H1 (cell line): Measurements from ENCODE around the gene TRIM5. TPM values are rescaled to one million over a fixed set of nuclear protein-coding genes. Genes with fewer than 3 reads are reported as not detected.

Source experiments
- EZH2 ChIP-seq: fragments of 200-600 bp; sonication (generic); IDR thresholded peaks from 2 replicates; pipeline ENCODE4 v1.7.1; 2012; ENCODE audit warnings: low read depth, mild to moderate bottlenecking, moderate library complexity, low read length, inconsistent platforms; ENCODE audit not compliant: severe bottlenecking
- TBP ChIP-seq: IDR thresholded peaks from 2 replicates; pipeline ENCODE4 v1.6.1; 2011; ENCODE audit warnings: low read depth, low read length, improper control_type of control experiment
- polyA plus RNA-seq, 7 experiments: library from polyadenylated mRNA; depleted of rRNA in 3 of 7; stranded (reverse) in 5 of 7; unstranded in 2 of 7; fragments of >200 nt in 5 of 7; fragments of 200-250 nt in 2 of 7; gene quantifications; 1 replicate in 5 of 7; 2 replicates in 1 of 7; 4 replicates in 1 of 7; pipeline versions ENCODE4 v1.2.1 to v1.2.3, GENCODE V29; 2011 to 2013; ENCODE audit warnings: missing spikeins in 2 of 7, mixed read lengths in 2 of 7
- total RNA-seq: library from RNA; stranded (reverse); fragmentation: NEBNext Ultra II Directional; extraction: Animal tissue kit (Norgen Biotek cat#: 25700); gene quantifications from 2 replicates; pipeline ENCODE4 v1.2.1, GENCODE V29; 2021
- TF ChIP-seq, protein P1 (sequence below): fragments of 300-600 bp; sonication (generic); IDR thresholded peaks from 2 replicates; pipeline ENCODE4 v1.7.1; 2012; ENCODE audit warnings: low read length, moderate library complexity, mild to moderate bottlenecking, inconsistent platforms; ENCODE audit not compliant: insufficient replicate concordance

TRIM5 gene
- total and polyA plus RNA-seq, 2 of the 8 experiments (the other 6 are each of a cell fraction or from before 2014, with no cell fraction given) = 23.5 to 35.5 TPM

- TF ChIP-seq, protein P1, sequence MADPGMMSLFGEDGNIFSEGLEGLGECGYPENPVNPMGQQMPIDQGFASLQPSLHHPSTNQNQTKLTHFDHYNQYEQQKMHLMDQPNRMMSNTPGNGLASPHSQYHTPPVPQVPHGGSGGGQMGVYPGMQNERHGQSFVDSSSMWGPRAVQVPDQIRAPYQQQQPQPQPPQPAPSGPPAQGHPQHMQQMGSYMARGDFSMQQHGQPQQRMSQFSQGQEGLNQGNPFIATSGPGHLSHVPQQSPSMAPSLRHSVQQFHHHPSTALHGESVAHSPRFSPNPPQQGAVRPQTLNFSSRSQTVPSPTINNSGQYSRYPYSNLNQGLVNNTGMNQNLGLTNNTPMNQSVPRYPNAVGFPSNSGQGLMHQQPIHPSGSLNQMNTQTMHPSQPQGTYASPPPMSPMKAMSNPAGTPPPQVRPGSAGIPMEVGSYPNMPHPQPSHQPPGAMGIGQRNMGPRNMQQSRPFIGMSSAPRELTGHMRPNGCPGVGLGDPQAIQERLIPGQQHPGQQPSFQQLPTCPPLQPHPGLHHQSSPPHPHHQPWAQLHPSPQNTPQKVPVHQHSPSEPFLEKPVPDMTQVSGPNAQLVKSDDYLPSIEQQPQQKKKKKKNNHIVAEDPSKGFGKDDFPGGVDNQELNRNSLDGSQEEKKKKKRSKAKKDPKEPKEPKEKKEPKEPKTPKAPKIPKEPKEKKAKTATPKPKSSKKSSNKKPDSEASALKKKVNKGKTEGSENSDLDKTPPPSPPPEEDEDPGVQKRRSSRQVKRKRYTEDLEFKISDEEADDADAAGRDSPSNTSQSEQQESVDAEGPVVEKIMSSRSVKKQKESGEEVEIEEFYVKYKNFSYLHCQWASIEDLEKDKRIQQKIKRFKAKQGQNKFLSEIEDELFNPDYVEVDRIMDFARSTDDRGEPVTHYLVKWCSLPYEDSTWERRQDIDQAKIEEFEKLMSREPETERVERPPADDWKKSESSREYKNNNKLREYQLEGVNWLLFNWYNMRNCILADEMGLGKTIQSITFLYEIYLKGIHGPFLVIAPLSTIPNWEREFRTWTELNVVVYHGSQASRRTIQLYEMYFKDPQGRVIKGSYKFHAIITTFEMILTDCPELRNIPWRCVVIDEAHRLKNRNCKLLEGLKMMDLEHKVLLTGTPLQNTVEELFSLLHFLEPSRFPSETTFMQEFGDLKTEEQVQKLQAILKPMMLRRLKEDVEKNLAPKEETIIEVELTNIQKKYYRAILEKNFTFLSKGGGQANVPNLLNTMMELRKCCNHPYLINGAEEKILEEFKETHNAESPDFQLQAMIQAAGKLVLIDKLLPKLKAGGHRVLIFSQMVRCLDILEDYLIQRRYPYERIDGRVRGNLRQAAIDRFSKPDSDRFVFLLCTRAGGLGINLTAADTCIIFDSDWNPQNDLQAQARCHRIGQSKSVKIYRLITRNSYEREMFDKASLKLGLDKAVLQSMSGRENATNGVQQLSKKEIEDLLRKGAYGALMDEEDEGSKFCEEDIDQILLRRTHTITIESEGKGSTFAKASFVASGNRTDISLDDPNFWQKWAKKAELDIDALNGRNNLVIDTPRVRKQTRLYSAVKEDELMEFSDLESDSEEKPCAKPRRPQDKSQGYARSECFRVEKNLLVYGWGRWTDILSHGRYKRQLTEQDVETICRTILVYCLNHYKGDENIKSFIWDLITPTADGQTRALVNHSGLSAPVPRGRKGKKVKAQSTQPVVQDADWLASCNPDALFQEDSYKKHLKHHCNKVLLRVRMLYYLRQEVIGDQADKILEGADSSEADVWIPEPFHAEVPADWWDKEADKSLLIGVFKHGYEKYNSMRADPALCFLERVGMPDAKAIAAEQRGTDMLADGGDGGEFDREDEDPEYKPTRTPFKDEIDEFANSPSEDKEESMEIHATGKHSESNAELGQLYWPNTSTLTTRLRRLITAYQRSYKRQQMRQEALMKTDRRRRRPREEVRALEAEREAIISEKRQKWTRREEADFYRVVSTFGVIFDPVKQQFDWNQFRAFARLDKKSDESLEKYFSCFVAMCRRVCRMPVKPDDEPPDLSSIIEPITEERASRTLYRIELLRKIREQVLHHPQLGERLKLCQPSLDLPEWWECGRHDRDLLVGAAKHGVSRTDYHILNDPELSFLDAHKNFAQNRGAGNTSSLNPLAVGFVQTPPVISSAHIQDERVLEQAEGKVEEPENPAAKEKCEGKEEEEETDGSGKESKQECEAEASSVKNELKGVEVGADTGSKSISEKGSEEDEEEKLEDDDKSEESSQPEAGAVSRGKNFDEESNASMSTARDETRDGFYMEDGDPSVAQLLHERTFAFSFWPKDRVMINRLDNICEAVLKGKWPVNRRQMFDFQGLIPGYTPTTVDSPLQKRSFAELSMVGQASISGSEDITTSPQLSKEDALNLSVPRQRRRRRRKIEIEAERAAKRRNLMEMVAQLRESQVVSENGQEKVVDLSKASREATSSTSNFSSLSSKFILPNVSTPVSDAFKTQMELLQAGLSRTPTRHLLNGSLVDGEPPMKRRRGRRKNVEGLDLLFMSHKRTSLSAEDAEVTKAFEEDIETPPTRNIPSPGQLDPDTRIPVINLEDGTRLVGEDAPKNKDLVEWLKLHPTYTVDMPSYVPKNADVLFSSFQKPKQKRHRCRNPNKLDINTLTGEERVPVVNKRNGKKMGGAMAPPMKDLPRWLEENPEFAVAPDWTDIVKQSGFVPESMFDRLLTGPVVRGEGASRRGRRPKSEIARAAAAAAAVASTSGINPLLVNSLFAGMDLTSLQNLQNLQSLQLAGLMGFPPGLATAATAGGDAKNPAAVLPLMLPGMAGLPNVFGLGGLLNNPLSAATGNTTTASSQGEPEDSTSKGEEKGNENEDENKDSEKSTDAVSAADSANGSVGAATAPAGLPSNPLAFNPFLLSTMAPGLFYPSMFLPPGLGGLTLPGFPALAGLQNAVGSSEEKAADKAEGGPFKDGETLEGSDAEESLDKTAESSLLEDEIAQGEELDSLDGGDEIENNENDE = no peak
- TF ChIP-seq TBP (no peak), EZH2 (no peak)
These were observed 37.7 kb upstream of the TRIM5 start (continued) for GRCh38 chr11:5722622-5723021.
